Neural progenitor cell (in vitro differentiated cells): ENCODE data around the gene REV3L. TPM values are rescaled to one million over a fixed set of nuclear protein-coding genes. Genes with fewer than 3 reads are reported as not detected.
A peak's percentile ranks its signal among the peaks of the same experiment; 100 is the strongest.

Experiments
- DNase-seq: peaks from one replicate; pipeline ENCODE4 v3.0.0-alpha.2; 2016; ENCODE audit warnings: low spot score
- H2AFZ ChIP-seq: fragments of 200-600 bp; sonication (generic); replicated peaks from 2 replicates; pipeline ENCODE4 v1.6.1; 2016; ENCODE audit warnings: antibody characterized with exemption
- H3F3A ChIP-seq: fragments of 200-600 bp; sonication (generic); 2 replicates; pipeline ENCODE4 v1.6.1; 2016; ENCODE audit warnings: antibody characterized with exemption, low read depth
- H3K27ac ChIP-seq: fragments of 200-600 bp; sonication (generic); 2 replicates; pipeline ENCODE4 v1.5.1; 2016; ENCODE audit warnings: mild to moderate bottlenecking
- H3K27me3 ChIP-seq: fragments of 200-600 bp; sonication (generic); 2 replicates; pipeline ENCODE4 v1.6.1; 2016; ENCODE audit warnings: mild to moderate bottlenecking, moderate library complexity
- H3K36me3 ChIP-seq: fragments of 200-600 bp; sonication (generic); 2 replicates; pipeline ENCODE4 v1.5.1; 2016
- H3K4me1 ChIP-seq: fragments of 200-600 bp; sonication (generic); 2 replicates; pipeline ENCODE4 v1.6.1; 2016; ENCODE audit warnings: mixed run types
- H3K4me2 ChIP-seq: fragments of 200-600 bp; sonication (generic); 2 replicates; pipeline ENCODE4 v1.6.1; 2016
- H3K4me3 ChIP-seq: fragments of 200-600 bp; sonication (generic); 2 replicates; pipeline ENCODE4 v1.5.1; 2016
- H3K79me2 ChIP-seq: fragments of 200-600 bp; sonication (generic); 2 replicates; pipeline ENCODE4 v1.6.1; 2016; ENCODE audit warnings: low read depth
- H3K9ac ChIP-seq: fragments of 200-600 bp; sonication (generic); 2 replicates; pipeline ENCODE4 v1.6.1; 2016
- H3K9me3 ChIP-seq: fragments of 200-600 bp; sonication (generic); 2 replicates; pipeline ENCODE4 v1.5.1; 2016; ENCODE audit warnings: low read depth
- H4K20me1 ChIP-seq: fragments of 200-600 bp; sonication (generic); 2 replicates; pipeline ENCODE4 v1.6.1; 2016; ENCODE audit warnings: low read depth
- H3K27ac Mint-ChIP-seq: 3 replicates; pipeline ENCODE4 v1.8.0; 2021; ENCODE audit warnings: mixed read lengths
- H3K27me3 Mint-ChIP-seq: 2 replicates; pipeline ENCODE4 v1.8.0; 2022; ENCODE audit warnings: low read depth, mild to moderate bottlenecking, inconsistent platforms, moderate library complexity, mixed read lengths; ENCODE audit not compliant: insufficient read depth
- H3K36me3 Mint-ChIP-seq: 3 replicates; pipeline ENCODE4 v1.8.0; 2021; ENCODE audit warnings: mixed read lengths
- H3K4me1 Mint-ChIP-seq: 3 replicates; pipeline ENCODE4 v1.8.0; 2021; ENCODE audit warnings: mixed read lengths
- H3K4me3 Mint-ChIP-seq: 3 replicates; pipeline ENCODE4 v1.8.0; 2021; ENCODE audit warnings: mild to moderate bottlenecking, moderate library complexity, mixed read lengths
- H3K9me3 Mint-ChIP-seq: 3 replicates; pipeline ENCODE4 v1.8.0; 2020; ENCODE audit warnings: mixed read lengths
- EZH2 ChIP-seq: fragments of 200-600 bp; sonication (generic); IDR thresholded peaks from 2 replicates; pipeline ENCODE4 v1.6.1; 2017; ENCODE audit warnings: antibody characterized with exemption, mild to moderate bottlenecking, moderate library complexity
- EZH2phosphoT487 ChIP-seq: fragments of 200-600 bp; sonication (generic); IDR thresholded peaks from 2 replicates; pipeline ENCODE4 v1.6.1; 2017; ENCODE audit warnings: antibody characterized with exemption
- total RNA-seq: library from RNA; depleted of rRNA; stranded (reverse); fragments of >200 nt; gene quantifications from 2 replicates; pipeline ENCODE4 v1.2.3, GENCODE V29; 2015; ENCODE audit warnings: low replicate concordance
- TF ChIP-seq, protein P1 (sequence below): fragments of 200-600 bp; sonication (generic); IDR thresholded peaks from 2 replicates; pipeline ENCODE4 v1.5.1; 2017; ENCODE audit warnings: antibody characterized with exemption, mild to moderate bottlenecking

The REV3L gene
- total RNA-seq, 1 donor from 2014 or later: 23.5 TPM

DNA sequence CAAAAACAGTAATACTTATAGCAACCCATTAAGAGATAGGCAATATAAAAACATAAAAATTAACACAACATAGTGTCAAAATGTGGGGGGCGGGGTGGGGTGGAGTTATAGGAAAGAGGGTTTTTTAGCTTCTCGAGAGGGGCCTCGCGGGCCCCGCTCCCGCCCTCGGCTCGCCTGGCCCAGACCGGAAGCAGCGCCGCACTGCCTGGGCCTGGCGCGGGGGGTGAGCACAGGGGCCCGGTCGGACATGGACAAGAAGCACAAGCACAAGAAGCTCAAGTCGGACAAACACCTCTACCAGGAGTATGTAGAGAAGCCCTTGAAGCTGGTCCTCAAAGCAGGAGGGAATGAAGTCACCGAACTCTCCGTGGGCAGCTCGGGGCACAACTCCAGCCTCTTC is 53.4 kb downstream of the REV3L start:
- Histone ChIP-seq H4K20me1 (no peaks in the 10 kb centered on the region), H3K4me2 (no peak overlapping the region), H3K4me3 (no peak overlapping the region), H3K9me3 (no peaks in the 10 kb centered on the region), H3K27me3 (no peaks in the 10 kb centered on the region), H3K36me3 (no peaks in the 10 kb centered on the region), H2AFZ (no peak overlapping the region), H3K79me2 (peaks cover 70% of the 10 kb centered on the region), H3K9ac (no peak overlapping the region), H3F3A (peaks cover 16% of the 10 kb centered on the region), H3K27ac (no peak overlapping the region), H3K4me1 (no peaks in the 10 kb centered on the region)
- no peak overlapping the region for H3K4me3 Mint-ChIP-seq
- TF ChIP-seq, protein P1, sequence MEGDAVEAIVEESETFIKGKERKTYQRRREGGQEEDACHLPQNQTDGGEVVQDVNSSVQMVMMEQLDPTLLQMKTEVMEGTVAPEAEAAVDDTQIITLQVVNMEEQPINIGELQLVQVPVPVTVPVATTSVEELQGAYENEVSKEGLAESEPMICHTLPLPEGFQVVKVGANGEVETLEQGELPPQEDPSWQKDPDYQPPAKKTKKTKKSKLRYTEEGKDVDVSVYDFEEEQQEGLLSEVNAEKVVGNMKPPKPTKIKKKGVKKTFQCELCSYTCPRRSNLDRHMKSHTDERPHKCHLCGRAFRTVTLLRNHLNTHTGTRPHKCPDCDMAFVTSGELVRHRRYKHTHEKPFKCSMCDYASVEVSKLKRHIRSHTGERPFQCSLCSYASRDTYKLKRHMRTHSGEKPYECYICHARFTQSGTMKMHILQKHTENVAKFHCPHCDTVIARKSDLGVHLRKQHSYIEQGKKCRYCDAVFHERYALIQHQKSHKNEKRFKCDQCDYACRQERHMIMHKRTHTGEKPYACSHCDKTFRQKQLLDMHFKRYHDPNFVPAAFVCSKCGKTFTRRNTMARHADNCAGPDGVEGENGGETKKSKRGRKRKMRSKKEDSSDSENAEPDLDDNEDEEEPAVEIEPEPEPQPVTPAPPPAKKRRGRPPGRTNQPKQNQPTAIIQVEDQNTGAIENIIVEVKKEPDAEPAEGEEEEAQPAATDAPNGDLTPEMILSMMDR: no peak
- TF ChIP-seq EZH2phosphoT487: no peak
- TF ChIP-seq EZH2: no peak
- peak overlapping the region; percentile 38 for H3K27ac Mint-ChIP-seq
- H3K36me3 Mint-ChIP-seq: peaks cover 44% of the 10 kb centered on the region
- no peak for DNase-seq
- H3K4me1 Mint-ChIP-seq: peaks cover 3% of the 10 kb centered on the region
- H3K27me3 Mint-ChIP-seq: no peaks in the 10 kb centered on the region
- peaks cover 68% of the 10 kb centered on the region for H3K9me3 Mint-ChIP-seq

DNA sequence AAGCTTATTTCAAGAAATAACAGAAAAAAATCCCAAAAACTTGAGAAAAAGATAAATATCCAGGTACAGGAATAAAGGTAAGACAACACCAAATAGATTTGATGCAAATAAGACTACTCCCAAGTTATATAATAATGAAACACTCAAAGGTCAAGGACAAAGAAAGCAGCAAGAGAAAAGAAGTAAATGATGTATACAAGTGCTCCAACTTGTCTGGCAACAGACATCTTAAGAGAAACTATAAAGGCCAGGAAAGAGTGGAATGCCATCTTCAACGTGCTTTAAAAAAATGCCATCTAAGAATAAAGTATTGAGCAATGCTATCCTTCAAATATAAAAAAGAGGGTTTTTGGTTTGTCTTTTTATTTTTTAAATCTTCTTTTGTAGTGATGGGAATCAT is 54.2 kb downstream of the REV3L start:
- peaks cover 43% of the 10 kb centered on the region for H3K36me3 Mint-ChIP-seq

DNA sequence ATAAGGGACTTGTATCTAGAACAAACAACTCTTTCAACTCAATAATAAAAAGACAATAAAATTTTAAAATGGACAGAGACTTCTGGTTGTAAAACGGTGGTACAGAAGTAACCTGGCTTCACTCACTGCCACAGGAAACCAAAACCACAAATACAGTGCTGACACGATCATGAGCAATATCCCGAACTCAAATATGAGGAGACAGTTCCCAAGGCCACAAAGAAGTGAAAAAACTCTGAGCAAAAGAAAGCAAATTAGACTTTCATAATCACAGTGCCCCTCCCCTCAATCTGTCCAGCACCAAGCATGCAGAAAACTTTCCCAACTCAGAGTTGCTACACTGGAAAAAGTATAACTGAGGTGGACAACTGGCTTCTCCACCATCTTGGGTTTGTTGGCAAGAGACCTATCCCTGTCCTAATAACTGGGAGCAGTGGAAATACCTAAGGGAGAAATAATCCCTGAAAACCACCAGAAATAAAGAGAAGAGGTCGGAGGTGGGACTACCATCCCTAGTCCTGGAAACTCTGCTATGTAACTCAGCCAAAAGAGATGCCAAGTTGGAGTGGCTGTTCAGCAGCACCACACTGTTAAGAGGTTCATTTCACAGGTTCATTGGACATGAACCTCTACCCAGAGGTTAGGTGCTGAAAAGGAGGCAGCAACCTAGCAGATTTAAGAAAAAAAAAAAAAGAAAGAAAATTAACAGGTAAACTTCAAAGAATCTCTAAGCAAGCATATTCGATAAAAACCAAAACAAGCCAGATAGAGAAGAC is 55.5 kb downstream of the REV3L start:
- peaks cover 16% of the 10 kb centered on the region for H3F3A ChIP-seq
- no peak overlapping the region for H3K27ac ChIP-seq
- no peak for DNase-seq
- H4K20me1 ChIP-seq: no peaks in the 10 kb centered on the region
- peaks cover 51% of the 10 kb centered on the region for H3K9me3 Mint-ChIP-seq
- peaks cover 38% of the 10 kb centered on the region for H3K36me3 Mint-ChIP-seq
- H3K36me3 ChIP-seq: no peaks in the 10 kb centered on the region
- no peak for TF ChIP-seq EZH2
- TF ChIP-seq, protein P1: no peak
- no peak for TF ChIP-seq EZH2phosphoT487
- H3K79me2 ChIP-seq: peaks cover 64% of the 10 kb centered on the region
- H3K4me1 ChIP-seq: no peaks in the 10 kb centered on the region
- H3K4me1 Mint-ChIP-seq: peaks cover 18% of the 10 kb centered on the region
- no peaks in the 10 kb centered on the region for H3K27me3 ChIP-seq
- no peak overlapping the region for H3K27ac Mint-ChIP-seq
- H3K4me3 Mint-ChIP-seq: no peak overlapping the region
- H3K9me3 ChIP-seq: no peaks in the 10 kb centered on the region
- H3K9ac ChIP-seq: no peak overlapping the region
- H2AFZ ChIP-seq: no peak overlapping the region
- H3K4me3 ChIP-seq: no peak overlapping the region
- no peak overlapping the region for H3K4me2 ChIP-seq
- H3K27me3 Mint-ChIP-seq: no peaks in the 10 kb centered on the region

More for the DNA sequence above, 54.2 kb downstream of the REV3L start:
- Histone ChIP-seq H3K4me1 (no peaks in the 10 kb centered on the region), H3K27me3 (no peaks in the 10 kb centered on the region), H3K36me3 (no peaks in the 10 kb centered on the region), H3K9ac (no peak overlapping the region), H3K4me3 (no peak overlapping the region), H4K20me1 (no peaks in the 10 kb centered on the region), H3F3A (peaks cover 16% of the 10 kb centered on the region), H3K9me3 (no peaks in the 10 kb centered on the region), H3K27ac (no peak overlapping the region), H3K79me2 (peaks cover 66% of the 10 kb centered on the region), H2AFZ (no peak overlapping the region), H3K4me2 (no peak overlapping the region)
- H3K27me3 Mint-ChIP-seq: no peaks in the 10 kb centered on the region
- TF ChIP-seq, protein P1: no peak
- no peak overlapping the region for H3K27ac Mint-ChIP-seq
- peaks cover 64% of the 10 kb centered on the region for H3K9me3 Mint-ChIP-seq
- no peak for DNase-seq
- H3K4me3 Mint-ChIP-seq: no peak overlapping the region
- H3K4me1 Mint-ChIP-seq: peaks cover 10% of the 10 kb centered on the region
